GM12891 (cell line): ENCODE data around the gene VTI1A.
"Not testable (repeated sequence)": the region's sequence is repeated elsewhere in the genome, so short reads cannot be mapped to it uniquely, and the experiment has no call there.

ENCODE experiments used
- DNase-seq: peaks from one replicate; pipeline ENCODE4 v3.0.0; 2011; ENCODE audit warnings: low spot score; ENCODE audit not compliant: insufficient read length
- FAIRE-seq: peaks from 2 replicates; lab custom pipeline; 2011; peaks lifted over from hg19 to GRCh38; lab: Jason Lieb, UNC
- PAX5 ChIP-seq: IDR thresholded peaks from 2 replicates; pipeline ENCODE4 v1.6.1; 2011; ENCODE audit warnings: low read length, moderate library complexity, mild to moderate bottlenecking; ENCODE audit not compliant: insufficient read depth, severe bottlenecking
- POLR2A ChIP-seq: IDR thresholded peaks from 2 replicates; pipeline ENCODE4 v1.6.1; 2011; ENCODE audit warnings: low read depth, low read length, control low read depth
- POLR2AphosphoS5 ChIP-seq: IDR thresholded peaks from 2 replicates; pipeline ENCODE4 v1.6.1; 2011; ENCODE audit warnings: low read depth, low read length, control low read depth
- POU2F2 ChIP-seq: IDR thresholded peaks from 2 replicates; pipeline ENCODE4 v1.6.1; 2011; ENCODE audit warnings: low read depth, mild to moderate bottlenecking, control low read depth, low read length, moderate library complexity
- SPI1 ChIP-seq: IDR thresholded peaks from 2 replicates; pipeline ENCODE4 v1.6.1; 2011; ENCODE audit warnings: low read depth, low read length, control low read depth
- TAF1 ChIP-seq: IDR thresholded peaks from 2 replicates; pipeline ENCODE4 v1.6.1; 2011; ENCODE audit warnings: low read depth, low read length, control low read depth

VTI1A gene

GRCh38 chr10:112528235-112528634, 81.2 kb downstream of the VTI1A start:
- DNase-seq = no peak
- FAIRE-seq = no peak

GRCh38 chr10:112531421-112531820, 84.4 kb downstream of the VTI1A start:
- DNase-seq (no peak), FAIRE-seq (no peak)
- no peak for TF ChIP-seq POLR2AphosphoS5
- no peak for TF ChIP-seq TAF1
- no peak for TF ChIP-seq POU2F2
- no peak for TF ChIP-seq PAX5
- TF ChIP-seq SPI1 = no peak
- no peak for TF ChIP-seq POLR2A

More at GRCh38 chr10:112528235-112528634, 81.2 kb downstream of the VTI1A start:
- no peak for TF ChIP-seq SPI1
- TF ChIP-seq TAF1 = no peak
- TF ChIP-seq POLR2AphosphoS5 = no peak
- TF ChIP-seq POU2F2 = no peak
- TF ChIP-seq POLR2A = no peak
- no peak for TF ChIP-seq PAX5

GRCh38 chr10:112532189-112532588, 85.2 kb downstream of the VTI1A start:
- peak; percentile 84 for FAIRE-seq
- peak; percentile 13 for DNase-seq
- TF ChIP-seq SPI1 = no peak
- TF ChIP-seq POLR2A = no peak
- no peak for TF ChIP-seq PAX5
- TF ChIP-seq TAF1 = no peak
- TF ChIP-seq POU2F2 = no peak
- TF ChIP-seq POLR2AphosphoS5 = no peak

- TF ChIP-seq PAX5 (no peak), SPI1 (no peak), POLR2A (no peak), POU2F2 (no peak), POLR2AphosphoS5 (no peak), TAF1 (no peak)
- DNase-seq (no peak), FAIRE-seq (no peak)
Measured at GRCh38 chr10:112532956-112533355, 85.9 kb downstream of the VTI1A start.

- DNase-seq (no peak), FAIRE-seq (no peak)
- TF ChIP-seq POLR2A = no peak
- no peak for TF ChIP-seq POU2F2
- no peak for TF ChIP-seq SPI1
- no peak for TF ChIP-seq POLR2AphosphoS5
- no peak for TF ChIP-seq TAF1
- no peak for TF ChIP-seq PAX5
Measured at GRCh38 chr10:112533916-112534315, 86.9 kb downstream of the VTI1A start.

GRCh38 chr10:112535531-112535951, 88.5 kb downstream of the VTI1A start:
- DNase-seq (no peak), FAIRE-seq (no peak)
- TF ChIP-seq POLR2A (no peak), POLR2AphosphoS5 (no peak), PAX5 (no peak)

GRCh38 chr10:112536663-112537062, 89.6 kb downstream of the VTI1A start:
- FAIRE-seq = no peak
- TF ChIP-seq SPI1 (no peak), PAX5 (no peak), POU2F2 (no peak), POLR2AphosphoS5 (no peak), POLR2A (no peak), TAF1 (no peak)
- DNase-seq = no peak

GRCh38 chr10:112538168-112538567, 91.2 kb downstream of the VTI1A start:
- TF ChIP-seq SPI1 = no peak
- no peak for TF ChIP-seq POU2F2
- no peak for TF ChIP-seq TAF1
- TF ChIP-seq POLR2AphosphoS5 = no peak
- no peak for TF ChIP-seq POLR2A
- TF ChIP-seq PAX5 = no peak
- no peak for FAIRE-seq
- no peak for DNase-seq

- no peak for TF ChIP-seq PAX5
- TF ChIP-seq POLR2A = no peak
- no peak for TF ChIP-seq POU2F2
- no peak for TF ChIP-seq TAF1
- TF ChIP-seq POLR2AphosphoS5 = no peak
- TF ChIP-seq SPI1 = no peak
- FAIRE-seq = no peak
- DNase-seq = no peak
Measured at GRCh38 chr10:112539340-112539739, 92.3 kb downstream of the VTI1A start.

- not testable (repeated sequence) for FAIRE-seq, DNase-seq
Measured at GRCh38 chr10:112542823-112543222, 95.8 kb downstream of the VTI1A start.

GRCh38 chr10:112546474-112546873, 99.5 kb downstream of the VTI1A start:
- TF ChIP-seq SPI1 = peak; percentile 34
- TF ChIP-seq POLR2AphosphoS5 = no peak
- FAIRE-seq (no peak), DNase-seq (no peak)
